ENCODE results near the gene TMEM238L.
A peak's percentile ranks its signal among the peaks of the same experiment; 100 is the strongest.

TMEM238L gene

DNA sequence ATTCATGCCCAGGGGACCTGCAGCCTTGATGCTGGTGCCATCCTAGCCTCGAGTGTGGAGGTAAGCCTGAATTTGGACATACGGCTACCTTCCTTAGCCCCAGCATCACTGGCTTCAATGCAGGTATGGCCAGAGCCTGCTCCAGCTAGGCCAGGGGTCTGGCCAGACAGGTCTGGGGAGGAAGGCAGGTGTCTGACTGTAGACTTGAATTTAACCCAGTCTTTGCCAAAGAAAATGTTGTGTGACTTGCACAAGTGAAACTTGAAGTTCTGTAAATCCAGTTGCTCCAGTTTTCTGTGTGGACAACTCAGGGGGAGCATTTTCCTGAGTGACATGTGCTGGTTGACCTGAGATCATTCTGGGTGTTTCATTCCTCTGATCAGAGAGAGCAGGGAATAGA, 32.8 kb downstream of the TMEM238L start:
- H2AFZ ChIP-seq (ENCODE audit: low read depth, low read length), result no peak overlapping the region
- DNase-seq, result no peak
- H3K27ac ChIP-seq (ENCODE audit: low read length, poor library complexity, severe bottlenecking), result no peak overlapping the region
- H4K8ac ChIP-seq (ENCODE audit: low read length), result no peak overlapping the region
- no peaks in the 10 kb centered on the region for H3K27me3 ChIP-seq (ENCODE audit: control insufficient read depth in 1 of 2, insufficient read depth in 1 of 2, low read length in 2 of 2)
- H3K79me1 ChIP-seq (replicated peaks; ENCODE audit: low read length, poor library complexity, severe bottlenecking), result no peaks in the 10 kb centered on the region
- no peaks in the 10 kb centered on the region for H3K36me3 ChIP-seq (ENCODE audit: control insufficient read depth in 1 of 2, insufficient read depth in 2 of 2, low read depth in 1 of 2, low read length in 2 of 2)
- no peak overlapping the region for H3K4me2 ChIP-seq (ENCODE audit: low read length, poor library complexity, severe bottlenecking)
- H3K4ac ChIP-seq (ENCODE audit: low read depth in 1 of 2, low read length in 2 of 2), result no peak overlapping the region
- no peaks in the 10 kb centered on the region for H3K4me1 ChIP-seq (ENCODE audit: control insufficient read depth, insufficient read depth, low read depth, low read length)
- no peak overlapping the region for H3K9ac ChIP-seq (ENCODE audit: low read length)
- H2BK5ac ChIP-seq (ENCODE audit: low read depth, low read length, poor library complexity, severe bottlenecking), result no peak overlapping the region
- H2BK12ac ChIP-seq (ENCODE audit: low read length in 2 of 2), result no peak overlapping the region
- H4K91ac ChIP-seq (ENCODE audit: low read length), result no peak overlapping the region
- H2BK15ac ChIP-seq (ENCODE audit: low read depth, poor library complexity, severe bottlenecking), result no peak overlapping the region
- no peak overlapping the region for H3K23ac ChIP-seq (ENCODE audit: low read length in 2 of 2)
- H3K4me3 ChIP-seq (ENCODE audit: insufficient read depth in 1 of 2, low read depth in 1 of 2, low read length in 2 of 2), result no peak overlapping the region
- no peak overlapping the region for H3K18ac ChIP-seq (ENCODE audit: low read depth in 1 of 2, low read length in 2 of 2)
- no peak overlapping the region for H2BK120ac ChIP-seq (ENCODE audit: low read depth, low read length)
- H3K9me3 ChIP-seq (ENCODE audit: control insufficient read depth, low read length), result peaks cover 9% of the 10 kb centered on the region
- WGBS, result 77% methylated on average over 2 of the region's 2 CpGs
- H3K14ac ChIP-seq (ENCODE audit: low read length in 2 of 2), result no peak overlapping the region
- no peak overlapping the region for H2AK5ac ChIP-seq (ENCODE audit: low read length, severe bottlenecking)

DNA sequence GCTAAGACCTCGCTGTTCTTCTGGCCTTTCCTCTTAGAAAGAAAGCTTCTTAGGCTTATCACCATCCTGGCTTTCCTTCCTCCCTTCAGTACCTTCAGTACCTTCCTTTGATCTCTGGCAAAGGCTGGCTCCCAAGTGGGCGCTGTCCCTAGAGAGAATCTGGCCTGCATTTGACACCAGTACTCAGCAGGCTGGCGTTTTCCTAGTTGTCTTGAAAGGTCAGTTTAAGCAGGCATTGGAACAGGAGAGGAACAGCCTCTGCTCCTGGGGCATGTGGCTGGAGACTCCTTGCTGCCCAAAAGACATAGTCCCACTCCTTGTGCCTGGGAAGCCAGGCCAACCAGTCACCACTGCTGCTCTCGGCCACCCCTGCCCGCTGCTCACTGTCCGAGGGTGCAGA, 34.1 kb downstream of the TMEM238L start:
- H3K9me3 ChIP-seq (ENCODE audit: control insufficient read depth, low read length), result peaks cover 5% of the 10 kb centered on the region
- no peak overlapping the region for H4K8ac ChIP-seq (ENCODE audit: low read length)
- no peak overlapping the region for H3K27ac ChIP-seq (ENCODE audit: low read length, poor library complexity, severe bottlenecking)
- no peaks in the 10 kb centered on the region for H3K36me3 ChIP-seq (ENCODE audit: control insufficient read depth in 1 of 2, insufficient read depth in 2 of 2, low read depth in 1 of 2, low read length in 2 of 2)
- no peak overlapping the region for H3K4me3 ChIP-seq (ENCODE audit: insufficient read depth in 1 of 2, low read depth in 1 of 2, low read length in 2 of 2)
- H2BK15ac ChIP-seq (ENCODE audit: low read depth, poor library complexity, severe bottlenecking), result no peak overlapping the region
- no peak overlapping the region for H3K23ac ChIP-seq (ENCODE audit: low read length in 2 of 2)
- no peaks in the 10 kb centered on the region for H3K4me1 ChIP-seq (ENCODE audit: control insufficient read depth, insufficient read depth, low read depth, low read length)
- H3K9ac ChIP-seq (ENCODE audit: low read length), result no peak overlapping the region
- no peak overlapping the region for H3K4me2 ChIP-seq (ENCODE audit: low read length, poor library complexity, severe bottlenecking)
- H2BK12ac ChIP-seq (ENCODE audit: low read length in 2 of 2), result no peak overlapping the region
- H2AK5ac ChIP-seq (ENCODE audit: low read length, severe bottlenecking), result no peak overlapping the region
- 70% methylated on average over 6 of the region's 6 CpGs for WGBS
- no peak overlapping the region for H3K14ac ChIP-seq (ENCODE audit: low read length in 2 of 2)
- no peak overlapping the region for H3K18ac ChIP-seq (ENCODE audit: low read depth in 1 of 2, low read length in 2 of 2)
- H3K27me3 ChIP-seq (ENCODE audit: control insufficient read depth in 1 of 2, insufficient read depth in 1 of 2, low read length in 2 of 2), result no peaks in the 10 kb centered on the region
- H2AFZ ChIP-seq (ENCODE audit: low read depth, low read length), result no peak overlapping the region
- no peak overlapping the region for H4K91ac ChIP-seq (ENCODE audit: low read length)
- H3K79me1 ChIP-seq (replicated peaks; ENCODE audit: low read length, poor library complexity, severe bottlenecking), result no peaks in the 10 kb centered on the region
- H2BK120ac ChIP-seq (ENCODE audit: low read depth, low read length), result no peak overlapping the region
- no peak overlapping the region for H3K4ac ChIP-seq (ENCODE audit: low read depth in 1 of 2, low read length in 2 of 2)
- no peak for DNase-seq
- H2BK5ac ChIP-seq (ENCODE audit: low read depth, low read length, poor library complexity, severe bottlenecking), result no peak overlapping the region

DNA sequence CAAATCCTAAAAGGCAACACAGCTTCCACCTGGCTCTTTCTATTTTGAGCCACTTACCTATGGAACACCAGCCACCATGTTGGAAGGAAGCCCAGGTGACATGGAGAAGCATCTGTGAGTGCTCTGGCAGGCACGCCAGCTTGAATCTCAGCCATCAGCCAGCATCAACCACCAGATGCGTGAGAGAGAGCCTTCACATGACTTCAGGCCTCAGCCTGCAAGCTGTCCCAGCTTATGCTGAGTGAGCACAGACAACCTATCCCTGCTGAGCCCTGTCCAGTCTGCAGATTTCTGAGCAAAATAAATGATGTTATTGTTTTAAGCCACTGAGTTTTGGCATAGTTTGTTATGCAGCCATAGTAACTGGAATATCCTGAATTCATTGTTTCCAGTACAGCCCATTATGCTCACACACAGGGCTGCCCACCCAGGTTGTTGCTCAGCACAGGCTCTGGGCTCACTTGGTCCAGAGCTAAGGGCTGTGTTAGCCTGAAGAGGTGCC, 35.1 kb downstream of the TMEM238L start:
- H3K4me1 ChIP-seq (ENCODE audit: control insufficient read depth, insufficient read depth, low read depth, low read length), result no peaks in the 10 kb centered on the region
- no peak overlapping the region for H3K4me3 ChIP-seq (ENCODE audit: insufficient read depth in 1 of 2, low read depth in 1 of 2, low read length in 2 of 2)
- H2AK5ac ChIP-seq (ENCODE audit: low read length, severe bottlenecking), result no peak overlapping the region
- no peaks in the 10 kb centered on the region for H3K79me1 ChIP-seq (replicated peaks; ENCODE audit: low read length, poor library complexity, severe bottlenecking)
- 83% methylated on average over 2 of the region's 2 CpGs for WGBS
- no peak overlapping the region for H2BK120ac ChIP-seq (ENCODE audit: low read depth, low read length)
- peak overlapping the region; percentile 42 for H3K9ac ChIP-seq (ENCODE audit: low read length)
- no peak overlapping the region for H3K18ac ChIP-seq (ENCODE audit: low read depth in 1 of 2, low read length in 2 of 2)
- H2BK15ac ChIP-seq (ENCODE audit: low read depth, poor library complexity, severe bottlenecking), result no peak overlapping the region
- H3K14ac ChIP-seq (ENCODE audit: low read length in 2 of 2), result no peak overlapping the region
- H2BK5ac ChIP-seq (ENCODE audit: low read depth, low read length, poor library complexity, severe bottlenecking), result no peak overlapping the region
- no peaks in the 10 kb centered on the region for H3K27me3 ChIP-seq (ENCODE audit: control insufficient read depth in 1 of 2, insufficient read depth in 1 of 2, low read length in 2 of 2)
- H3K23ac ChIP-seq (ENCODE audit: low read length in 2 of 2), result no peak overlapping the region
- H3K4ac ChIP-seq (ENCODE audit: low read depth in 1 of 2, low read length in 2 of 2), result no peak overlapping the region
- no peak overlapping the region for H4K8ac ChIP-seq (ENCODE audit: low read length)
- no peaks in the 10 kb centered on the region for H3K36me3 ChIP-seq (ENCODE audit: control insufficient read depth in 1 of 2, insufficient read depth in 2 of 2, low read depth in 1 of 2, low read length in 2 of 2)
- H2AFZ ChIP-seq (ENCODE audit: low read depth, low read length), result no peak overlapping the region
- no peak overlapping the region for H2BK12ac ChIP-seq (ENCODE audit: low read length in 2 of 2)
- DNase-seq, result no peak
- peaks cover 5% of the 10 kb centered on the region for H3K9me3 ChIP-seq (ENCODE audit: control insufficient read depth, low read length)
- H3K4me2 ChIP-seq (ENCODE audit: low read length, poor library complexity, severe bottlenecking), result no peak overlapping the region
- no peak overlapping the region for H3K27ac ChIP-seq (ENCODE audit: low read length, poor library complexity, severe bottlenecking)
- H4K91ac ChIP-seq (ENCODE audit: low read length), result no peak overlapping the region

DNA sequence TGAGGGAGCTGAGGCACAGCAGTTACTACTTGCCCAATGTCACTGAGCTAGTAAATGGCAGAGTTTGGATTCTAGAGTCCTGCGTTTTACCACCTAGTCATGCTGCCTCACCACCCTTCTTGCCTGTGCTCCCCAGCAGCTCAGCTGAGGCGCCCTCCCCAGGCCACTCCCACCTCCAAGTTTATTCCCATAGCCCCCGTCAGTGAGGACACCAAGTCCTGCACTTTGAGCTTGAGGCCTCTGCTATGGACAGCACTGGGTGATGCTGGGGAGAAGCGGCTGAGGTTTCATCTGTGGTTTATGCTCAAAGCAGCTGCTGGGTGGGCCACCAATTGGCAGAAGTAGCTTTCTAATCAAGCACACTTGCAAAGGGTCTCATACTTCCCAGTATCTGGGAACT, 36.7 kb downstream of the TMEM238L start:
- no peak for DNase-seq
- H3K4me3 ChIP-seq (ENCODE audit: insufficient read depth in 1 of 2, low read depth in 1 of 2, low read length in 2 of 2), result no peak overlapping the region
- H2BK12ac ChIP-seq (ENCODE audit: low read length in 2 of 2), result no peak overlapping the region
- H3K14ac ChIP-seq (ENCODE audit: low read length in 2 of 2), result no peak overlapping the region
- no peaks in the 10 kb centered on the region for H3K27me3 ChIP-seq (ENCODE audit: control insufficient read depth in 1 of 2, insufficient read depth in 1 of 2, low read length in 2 of 2)
- no peak overlapping the region for H3K18ac ChIP-seq (ENCODE audit: low read depth in 1 of 2, low read length in 2 of 2)
- no peak overlapping the region for H2BK120ac ChIP-seq (ENCODE audit: low read depth, low read length)
- no peak overlapping the region for H3K4me2 ChIP-seq (ENCODE audit: low read length, poor library complexity, severe bottlenecking)
- peaks cover 3% of the 10 kb centered on the region for H3K9me3 ChIP-seq (ENCODE audit: control insufficient read depth, low read length)
- H3K27ac ChIP-seq (ENCODE audit: low read length, poor library complexity, severe bottlenecking), result no peak overlapping the region
- H2BK15ac ChIP-seq (ENCODE audit: low read depth, poor library complexity, severe bottlenecking), result no peak overlapping the region
- no peak overlapping the region for H4K91ac ChIP-seq (ENCODE audit: low read length)
- H4K8ac ChIP-seq (ENCODE audit: low read length), result no peak overlapping the region
- H3K36me3 ChIP-seq (ENCODE audit: control insufficient read depth in 1 of 2, insufficient read depth in 2 of 2, low read depth in 1 of 2, low read length in 2 of 2), result no peaks in the 10 kb centered on the region
- H3K4ac ChIP-seq (ENCODE audit: low read depth in 1 of 2, low read length in 2 of 2), result no peak overlapping the region
- 73% methylated on average over 4 of the region's 4 CpGs for WGBS
- no peak overlapping the region for H2BK5ac ChIP-seq (ENCODE audit: low read depth, low read length, poor library complexity, severe bottlenecking)
- H2AFZ ChIP-seq (ENCODE audit: low read depth, low read length), result no peak overlapping the region
- no peaks in the 10 kb centered on the region for H3K79me1 ChIP-seq (replicated peaks; ENCODE audit: low read length, poor library complexity, severe bottlenecking)
- H3K4me1 ChIP-seq (ENCODE audit: control insufficient read depth, insufficient read depth, low read depth, low read length), result no peaks in the 10 kb centered on the region
- H3K23ac ChIP-seq (ENCODE audit: low read length in 2 of 2), result no peak overlapping the region
- H2AK5ac ChIP-seq (ENCODE audit: low read length, severe bottlenecking), result no peak overlapping the region
- H3K9ac ChIP-seq (ENCODE audit: low read length), result no peak overlapping the region
